Prostate gland (tissue), 2 donors: ENCODE measurements around the gene CLMP. TPM values are rescaled to one million over a fixed set of nuclear protein-coding genes. Genes with fewer than 3 reads are reported as not detected.
"Not testable (repeated sequence)": the region's sequence is repeated elsewhere in the genome, so short reads cannot be mapped to it uniquely, and the experiment has no call there.

Source experiments
- DNase-seq: peaks from one replicate; pipeline ENCODE4 v3.0.0-alpha.2; 2019; ENCODE audit warnings: low spot score
- H3K27ac ChIP-seq, 2 donors: fragments of 200-600 bp; sonication (generic); 2 replicates each; pipeline ENCODE4 v1.5.1; 2017 to 2019
- H3K27me3 ChIP-seq: fragments of 200-600 bp; sonication (generic); replicated peaks from 2 replicates; pipeline ENCODE4 v1.5.1; 2019; ENCODE audit not compliant: insufficient read depth
- H3K36me3 ChIP-seq, 2 donors: fragments of 200-600 bp; sonication (generic); 1 replicate in 1 of 2; 2 replicates in 1 of 2; pipeline versions ENCODE4 v1.5.1 to v1.8.1; 2017 to 2019
- H3K4me1 ChIP-seq: fragments of 200-600 bp; sonication (generic); replicated peaks from 2 replicates; pipeline ENCODE4 v1.5.1; 2019
- H3K4me3 ChIP-seq, 2 donors: fragments of 200-600 bp; sonication (generic); 2 replicates each; pipeline ENCODE4 v1.5.1; 2017 to 2019
- H3K9me3 ChIP-seq: fragments of 200-600 bp; sonication (generic); 2 replicates; pipeline ENCODE4 v1.5.1; 2017
- POLR2A ChIP-seq: fragments of 450-650 bp; IDR thresholded peaks from one replicate; pipeline ENCODE4 v1.6.1; 2016; ENCODE audit warnings: antibody characterized with exemption, mild to moderate bottlenecking
- POLR2AphosphoS5 ChIP-seq: sonication (generic); formaldehyde crosslinking; IDR thresholded peaks from one replicate; pipeline ENCODE4 v1.6.1; 2017; ENCODE audit warnings: antibody characterized with exemption
- WGBS: methylation state at CpG from one replicate; pipeline ENCODE4 v1.1.5; 2018; 5-methylcytosine and 5-hydroxymethylcytosine counted together
- intact Hi-C: fragments of 100-400 bp; cut with DNase I; formaldehyde crosslinking; loops from one replicate; pipeline ENCODE4 v1.14.2; 2022
- total RNA-seq, 2 donors: library from RNA; depleted of rRNA; stranded (reverse); fragments of >200 nt; gene quantifications; one replicate each; pipeline ENCODE4 v1.1.0, GENCODE V29; 2016
- TF ChIP-seq, protein P1 (sequence below), 4 experiments: fragments of 200-600 bp in 2 of 4; fragments of 450-650 bp in 2 of 4; sonication (generic) in 2 of 4; IDR thresholded peaks; 1 replicate in 3 of 4; 2 replicates in 1 of 4; pipeline ENCODE4 v1.5.1; 2016 to 2019; ENCODE audit warnings: antibody characterized with exemption in 4 of 4, mild to moderate bottlenecking in 2 of 4, moderate library complexity in 2 of 4

The CLMP gene
- total RNA-seq, 2 donors from 2014 or later: 5.0 to 10.7 TPM

- TF ChIP-seq, protein P1, sequence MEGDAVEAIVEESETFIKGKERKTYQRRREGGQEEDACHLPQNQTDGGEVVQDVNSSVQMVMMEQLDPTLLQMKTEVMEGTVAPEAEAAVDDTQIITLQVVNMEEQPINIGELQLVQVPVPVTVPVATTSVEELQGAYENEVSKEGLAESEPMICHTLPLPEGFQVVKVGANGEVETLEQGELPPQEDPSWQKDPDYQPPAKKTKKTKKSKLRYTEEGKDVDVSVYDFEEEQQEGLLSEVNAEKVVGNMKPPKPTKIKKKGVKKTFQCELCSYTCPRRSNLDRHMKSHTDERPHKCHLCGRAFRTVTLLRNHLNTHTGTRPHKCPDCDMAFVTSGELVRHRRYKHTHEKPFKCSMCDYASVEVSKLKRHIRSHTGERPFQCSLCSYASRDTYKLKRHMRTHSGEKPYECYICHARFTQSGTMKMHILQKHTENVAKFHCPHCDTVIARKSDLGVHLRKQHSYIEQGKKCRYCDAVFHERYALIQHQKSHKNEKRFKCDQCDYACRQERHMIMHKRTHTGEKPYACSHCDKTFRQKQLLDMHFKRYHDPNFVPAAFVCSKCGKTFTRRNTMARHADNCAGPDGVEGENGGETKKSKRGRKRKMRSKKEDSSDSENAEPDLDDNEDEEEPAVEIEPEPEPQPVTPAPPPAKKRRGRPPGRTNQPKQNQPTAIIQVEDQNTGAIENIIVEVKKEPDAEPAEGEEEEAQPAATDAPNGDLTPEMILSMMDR (IDR thresholded peaks at IDR 0.05): no peak
- TF ChIP-seq POLR2A: no peak
- no peak for TF ChIP-seq POLR2AphosphoS5
- Histone ChIP-seq H3K36me3 (no peaks in the 10 kb centered on the region), H3K4me1 (no peaks in the 10 kb centered on the region), H3K9me3 (no peaks in the 10 kb centered on the region), H3K4me3 (no peak overlapping the region), H3K27ac (no peak overlapping the region), H3K27me3 (no peaks in the 10 kb centered on the region)
- intact Hi-C loops: no loop called here
- WGBS: 89% methylated on average over 11 of the region's 11 CpGs
- DNase-seq: no peak
These were observed 36.7 kb downstream of the CLMP start for GRCh38 chr11:123158033-123159003.

DNA sequence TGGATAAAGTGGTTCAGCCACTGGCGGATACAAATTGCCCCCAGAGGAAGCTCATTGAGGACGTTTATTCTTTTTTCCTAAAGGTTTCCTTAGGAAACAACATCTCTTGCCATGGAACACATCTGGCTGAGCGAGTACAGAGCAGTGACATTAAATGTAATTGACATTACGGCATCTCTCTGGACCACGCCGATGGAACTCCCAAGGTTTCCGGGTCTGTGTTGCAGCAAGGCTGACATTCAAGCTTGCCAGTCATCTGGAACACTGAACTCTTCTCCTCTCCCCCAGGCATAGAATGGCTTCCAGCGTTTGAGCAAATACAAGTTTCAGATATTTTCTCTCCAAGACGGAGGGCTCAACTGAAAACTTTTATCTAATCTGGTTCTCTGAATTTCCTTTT, 42.1 kb downstream of the CLMP start:
- Histone ChIP-seq H3K4me1 (no peaks in the 10 kb centered on the region), H3K27me3 (no peaks in the 10 kb centered on the region), H3K36me3 (no peaks in the 10 kb centered on the region), H3K4me3 (no peak overlapping the region), H3K27ac (no peak overlapping the region), H3K9me3 (no peaks in the 10 kb centered on the region)
- intact Hi-C loops: no loop called here
- DNase-seq: no peak
- TF ChIP-seq, protein P1 (IDR thresholded peaks at IDR 0.05): no peak
- TF ChIP-seq POLR2A (no peak), POLR2AphosphoS5 (no peak)
- 74% methylated on average over 9 of the region's 9 CpGs for WGBS

- H3K27me3 ChIP-seq, intact Hi-C loops, DNase-seq, H3K4me1 ChIP-seq, H3K9me3 ChIP-seq, H3K36me3 ChIP-seq, H3K4me3 ChIP-seq, H3K27ac ChIP-seq: not testable (repeated sequence)
- WGBS: 97% methylated on average over 5 of the region's 5 CpGs
These were observed 42.7 kb downstream of the CLMP start for GRCh38 chr11:123152346-123152745.

DNA sequence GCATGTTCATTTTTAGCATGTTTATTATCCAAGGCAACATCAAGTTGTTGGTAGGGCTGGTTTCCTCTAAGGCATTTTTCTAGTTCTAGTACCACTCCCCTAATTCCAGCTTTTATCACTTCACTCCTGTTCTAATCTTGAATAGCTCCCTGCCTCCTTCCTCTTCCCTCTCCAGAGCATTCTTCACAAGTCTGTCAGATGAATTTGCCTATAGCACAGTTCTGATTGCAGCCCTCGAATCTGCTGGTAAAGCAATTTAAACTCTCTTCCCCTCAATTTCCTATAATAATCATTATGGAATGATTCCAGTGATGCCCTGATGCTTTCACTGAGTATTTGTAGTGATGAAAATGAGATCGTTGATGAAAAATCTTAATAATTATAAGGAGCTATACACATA, 43.3 kb downstream of the CLMP start:
- Histone ChIP-seq H3K27me3 (no peaks in the 10 kb centered on the region), H3K4me1 (no peaks in the 10 kb centered on the region), H3K27ac (no peak overlapping the region), H3K36me3 (no peaks in the 10 kb centered on the region), H3K4me3 (no peak overlapping the region), H3K9me3 (no peaks in the 10 kb centered on the region)
- TF ChIP-seq POLR2AphosphoS5 (no peak), POLR2A (no peak)
- TF ChIP-seq, protein P1 (IDR thresholded peaks at IDR 0.05): no peak
- DNase-seq: no peak
- intact Hi-C loops: no loop called here
- WGBS: 83% methylated on average over 2 of the region's 2 CpGs

GRCh38 chr11:123151366-123151765, 43.7 kb downstream of the CLMP start:
- intact Hi-C loops: no loop called here
- Histone ChIP-seq H3K36me3 (no peaks in the 10 kb centered on the region), H3K27ac (no peak overlapping the region), H3K27me3 (no peaks in the 10 kb centered on the region), H3K9me3 (no peaks in the 10 kb centered on the region), H3K4me3 (no peak overlapping the region), H3K4me1 (no peaks in the 10 kb centered on the region)
- DNase-seq: no peak
- 64% methylated on average over 3 of the region's 3 CpGs for WGBS
- TF ChIP-seq, protein P1 (IDR thresholded peaks at IDR 0.05): no peak
- TF ChIP-seq POLR2A (no peak), POLR2AphosphoS5 (no peak)
